Activated T-cell treated with anti-CD3 and anti-CD28 coated beads, Interleukin-2, amount 50 U/mL, for 72 hours (primary cell): ENCODE data around the gene L3MBTL1. TPM values are rescaled to one million over a fixed set of nuclear protein-coding genes. Genes with fewer than 3 reads are reported as not detected.
"Not testable (repeated sequence)": the region's sequence is repeated elsewhere in the genome, so short reads cannot be mapped to it uniquely, and the experiment has no call there.

ENCODE experiments used
- ATAC-seq, 2 donors: fragments of 150-1000 bp; cut with Tn5 transposase; replicated peaks in 1 of 2; 2 replicates each; pipeline ENCODE4 v1.10.0; 2021; ENCODE audit warnings: moderate library complexity in 2 of 2, mild to moderate bottlenecking in 1 of 2
- DNase-seq, 2 donors: peaks; one replicate each; pipeline ENCODE4 v3.0.0; 2021 to 2022; ENCODE audit warnings: mixed read lengths in 1 of 2
- H3K27ac Mint-ChIP-seq: one replicate; pipeline ENCODE4 v1.8.0; 2022; ENCODE audit warnings: mild to moderate bottlenecking, moderate library complexity, mixed read lengths
- H3K27me3 Mint-ChIP-seq: one replicate; pipeline ENCODE4 v1.8.0; 2022; ENCODE audit warnings: low read depth, mixed read lengths
- H3K36me3 Mint-ChIP-seq, 2 donors: one replicate each; pipeline ENCODE4 v1.8.0; 2022; ENCODE audit warnings: mixed read lengths in 2 of 2, mild to moderate bottlenecking in 1 of 2; ENCODE audit not compliant: insufficient read depth in 2 of 2
- H3K4me1 Mint-ChIP-seq: one replicate; pipeline ENCODE4 v1.8.0; 2022; ENCODE audit warnings: low read depth, mixed read lengths
- H3K4me3 Mint-ChIP-seq, 2 donors: one replicate each; pipeline ENCODE4 v1.8.0; 2022; ENCODE audit warnings: mild to moderate bottlenecking in 2 of 2, mixed read lengths in 2 of 2, moderate library complexity in 2 of 2
- H3K9me3 Mint-ChIP-seq, 2 donors: one replicate each; pipeline ENCODE4 v1.8.0; 2022; ENCODE audit warnings: mixed read lengths in 2 of 2
- total RNA-seq, 2 donors: library from RNA; stranded (reverse); gene quantifications; one replicate each; pipeline ENCODE4 v1.2.3, GENCODE V29; 2022

Gene L3MBTL1
- total RNA-seq, 2 donors from 2014 or later: 17.7 to 20.2 TPM

GRCh38 chr20:43472671-43473380 is 34.7 kb upstream of the L3MBTL1 start:
- Mint-ChIP-seq H3K27ac (peak overlapping the region; percentile 72), H3K4me1 (peaks cover 4% of the 10 kb centered on the region), H3K9me3 (no peaks in the 10 kb centered on the region), H3K27me3 (peaks cover 6% of the 10 kb centered on the region), H3K4me3 (no peak overlapping the region), H3K36me3 (peaks cover 0 to 5% of the 10 kb centered on the region in 2 donors)
- ATAC-seq: peak in 1 of 2 donors; percentile 13
- DNase-seq: no peak

DNA sequence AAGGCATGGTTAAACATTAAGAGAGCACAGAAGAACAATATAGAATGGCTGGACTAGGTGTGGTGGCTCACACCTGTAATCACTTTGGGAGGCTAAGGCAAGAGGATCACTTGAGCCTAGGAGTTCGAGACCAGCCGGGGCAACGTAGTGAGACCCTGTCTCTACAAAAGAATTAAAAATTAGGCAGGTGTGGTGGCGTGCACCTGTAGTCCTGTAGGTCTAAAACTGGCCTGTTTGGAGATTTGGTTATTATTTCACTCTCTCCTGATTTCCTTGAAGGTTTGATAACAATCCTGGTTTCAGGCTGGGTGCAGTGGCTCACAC is 34.2 kb upstream of the L3MBTL1 start:
- H3K4me3 Mint-ChIP-seq: no peak overlapping the region
- no peak for ATAC-seq
- peaks cover 6% of the 10 kb centered on the region for H3K27me3 Mint-ChIP-seq
- peaks cover 4% of the 10 kb centered on the region for H3K4me1 Mint-ChIP-seq
- no peaks in the 10 kb centered on the region for H3K9me3 Mint-ChIP-seq
- H3K27ac Mint-ChIP-seq: no peak overlapping the region
- DNase-seq: no peak
- H3K36me3 Mint-ChIP-seq: peaks cover 0 to 5% of the 10 kb centered on the region in 2 donors

DNA sequence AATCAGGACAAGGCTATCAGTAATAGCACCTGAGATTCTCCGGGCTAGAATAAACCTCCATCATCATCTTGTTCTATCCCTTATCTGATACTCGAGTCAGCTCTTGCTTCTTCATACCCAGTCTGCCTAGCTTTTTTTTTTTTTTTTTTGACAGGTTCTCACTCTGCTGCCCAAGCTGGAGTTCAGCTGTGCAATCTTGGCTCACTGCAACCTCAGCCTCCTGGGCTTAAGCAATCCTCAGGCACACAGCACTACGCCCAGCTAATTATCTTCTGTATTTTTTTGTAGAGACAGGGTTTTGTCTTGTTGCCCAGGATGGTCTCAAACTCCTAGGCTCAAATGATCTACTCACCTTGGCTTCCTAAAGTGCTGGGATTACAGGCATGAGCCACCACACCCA is 30.3 kb upstream of the L3MBTL1 start:
- H3K27ac Mint-ChIP-seq: no peak overlapping the region
- H3K4me1 Mint-ChIP-seq: peaks cover 4% of the 10 kb centered on the region
- no peaks in the 10 kb centered on the region for H3K9me3 Mint-ChIP-seq
- H3K27me3 Mint-ChIP-seq: peaks cover 6% of the 10 kb centered on the region
- H3K36me3 Mint-ChIP-seq: peaks cover 0 to 1% of the 10 kb centered on the region in 2 donors
- ATAC-seq (no peak), DNase-seq (no peak)
- no peak overlapping the region for H3K4me3 Mint-ChIP-seq

GRCh38 chr20:43477619-43478018 is 29.9 kb upstream of the L3MBTL1 start:
- Mint-ChIP-seq H3K27ac (no peak overlapping the region), H3K4me1 (peaks cover 4% of the 10 kb centered on the region), H3K36me3 (peaks cover 0 to 1% of the 10 kb centered on the region in 2 donors), H3K9me3 (no peaks in the 10 kb centered on the region), H3K27me3 (peaks cover 6% of the 10 kb centered on the region), H3K4me3 (no peak overlapping the region)
- DNase-seq (no peak), ATAC-seq (no peak)

DNA sequence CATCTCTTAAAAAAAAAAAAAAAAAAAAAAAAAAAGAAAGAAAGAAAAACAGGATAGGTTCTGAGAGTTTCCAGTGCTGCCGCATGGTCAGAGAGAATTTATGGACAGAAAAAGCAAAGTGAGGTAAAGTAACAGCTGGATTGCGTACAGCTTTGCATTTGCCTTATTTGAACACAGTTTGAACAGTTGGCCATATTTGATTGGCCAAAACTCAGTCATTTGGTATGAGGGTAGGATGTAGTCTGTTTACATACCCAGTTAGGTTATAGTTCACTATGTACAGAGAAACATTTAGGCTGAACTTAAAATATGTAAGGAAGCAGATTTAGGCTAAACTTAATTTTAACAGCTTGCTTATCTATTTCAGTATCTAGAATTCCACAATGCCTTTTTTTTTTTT is 17.5 kb upstream of the L3MBTL1 start:
- ATAC-seq (no peak), DNase-seq (no peak)
- H3K9me3 Mint-ChIP-seq: peaks cover 2% of the 10 kb centered on the region in 2 donors
- H3K27me3 Mint-ChIP-seq: no peaks in the 10 kb centered on the region
- no peak overlapping the region for H3K4me3 Mint-ChIP-seq
- H3K4me1 Mint-ChIP-seq: peaks cover 13% of the 10 kb centered on the region
- H3K27ac Mint-ChIP-seq: no peak overlapping the region
- H3K36me3 Mint-ChIP-seq: peaks cover 5 to 8% of the 10 kb centered on the region in 2 donors

DNA sequence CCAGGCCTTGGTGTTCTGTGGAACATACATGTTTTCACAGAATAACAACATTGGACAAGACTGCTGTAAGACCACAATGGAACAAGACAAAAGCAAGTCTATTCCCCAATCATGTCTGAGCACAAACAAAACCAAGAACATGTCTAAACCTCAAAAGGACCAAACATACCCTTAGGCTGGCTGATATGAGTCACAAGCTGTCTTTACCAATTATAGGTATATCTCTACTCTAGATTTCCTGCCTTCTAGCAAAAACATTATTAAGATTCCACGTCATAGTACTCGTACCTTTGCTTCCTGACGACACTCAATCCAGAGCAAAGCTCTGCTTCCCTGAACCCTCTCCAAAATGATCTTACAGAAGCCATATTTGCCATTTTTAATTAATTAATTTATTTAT is 15.4 kb upstream of the L3MBTL1 start:
- Mint-ChIP-seq H3K4me1 (peaks cover 13% of the 10 kb centered on the region), H3K9me3 (peaks cover 0 to 2% of the 10 kb centered on the region in 2 donors), H3K4me3 (peak overlapping the region; percentile 17 to 34), H3K36me3 (peaks cover 5 to 6% of the 10 kb centered on the region in 2 donors), H3K27me3 (no peaks in the 10 kb centered on the region), H3K27ac (peak overlapping the region; percentile 24)
- peak in 1 of 2 donors; percentile 6 for DNase-seq
- peak; percentile 99 for ATAC-seq

GRCh38 chr20:43495388-43495787 is 12.1 kb upstream of the L3MBTL1 start:
- Mint-ChIP-seq H3K27ac (no peak overlapping the region), H3K27me3 (no peaks in the 10 kb centered on the region), H3K4me1 (peaks cover 13% of the 10 kb centered on the region), H3K36me3 (peaks cover 2% of the 10 kb centered on the region in 2 donors), H3K4me3 (no peak overlapping the region), H3K9me3 (peaks cover 0 to 2% of the 10 kb centered on the region in 2 donors)
- DNase-seq (no peak), ATAC-seq (no peak)

DNA sequence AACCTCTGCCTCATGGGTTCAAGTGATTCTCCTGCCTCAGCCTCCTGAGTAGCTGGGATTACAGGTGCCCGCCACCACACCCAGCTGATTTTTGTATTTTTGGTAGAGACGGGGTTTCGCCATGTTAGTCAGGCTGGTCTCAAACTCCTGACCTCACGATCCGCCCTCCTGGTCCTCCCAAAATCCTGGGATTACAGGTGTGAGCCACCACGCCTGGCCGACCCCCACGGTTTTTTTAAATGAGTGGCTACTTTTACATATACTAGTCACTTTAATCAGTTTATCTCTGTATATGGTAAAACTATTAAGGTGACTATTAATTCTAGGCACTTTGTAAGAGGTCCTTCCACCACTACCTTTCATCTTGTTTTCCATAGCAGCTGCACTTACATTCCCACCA is 5.5 kb upstream of the L3MBTL1 start:
- not testable (repeated sequence) for ATAC-seq, H3K27ac Mint-ChIP-seq, H3K36me3 Mint-ChIP-seq, DNase-seq, H3K4me1 Mint-ChIP-seq, H3K4me3 Mint-ChIP-seq, H3K9me3 Mint-ChIP-seq
- H3K27me3 Mint-ChIP-seq: peaks cover 38% of the 10 kb centered on the region

- H3K27me3 Mint-ChIP-seq: peaks cover 54% of the 10 kb centered on the region
- no peak overlapping the region for H3K4me3 Mint-ChIP-seq
- no peak overlapping the region for H3K27ac Mint-ChIP-seq
- no peaks in the 10 kb centered on the region for H3K36me3 Mint-ChIP-seq
- no peaks in the 10 kb centered on the region for H3K4me1 Mint-ChIP-seq
- ATAC-seq (no peak), DNase-seq (no peak)
- no peaks in the 10 kb centered on the region for H3K9me3 Mint-ChIP-seq
These were observed 1.3 kb upstream of the L3MBTL1 start for GRCh38 chr20:43506238-43506637.

DNA sequence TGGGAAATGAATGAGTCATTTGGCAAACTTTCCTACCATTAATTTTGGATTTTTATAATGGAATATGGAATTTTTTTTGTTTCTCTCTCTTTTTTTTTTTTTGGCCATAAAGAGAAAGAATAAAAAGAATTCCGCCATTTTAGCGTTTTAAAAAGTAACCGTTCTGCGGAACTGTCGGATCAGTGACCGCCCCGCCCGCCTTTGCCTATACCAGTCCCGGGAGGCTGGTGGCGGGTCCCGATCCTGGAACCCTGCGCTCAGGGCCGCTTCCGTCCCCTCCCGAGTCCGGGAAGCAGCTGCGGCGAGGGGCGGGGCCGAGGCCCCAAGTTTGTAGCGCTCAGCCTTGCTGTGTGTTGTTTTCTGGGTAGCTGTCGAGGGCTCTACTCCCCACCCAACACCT is 609 bp downstream of the L3MBTL1 start:
- Mint-ChIP-seq H3K27me3 (peaks cover 47% of the 10 kb centered on the region), H3K9me3 (no peaks in the 10 kb centered on the region), H3K27ac (no peak overlapping the region), H3K4me3 (peak overlapping the region; percentile 70 to 77), H3K36me3 (no peaks in the 10 kb centered on the region), H3K4me1 (no peaks in the 10 kb centered on the region)
- ATAC-seq (peak in 1 of 2 donors; percentile 32), DNase-seq (peak; percentile 8 to 25)

DNA sequence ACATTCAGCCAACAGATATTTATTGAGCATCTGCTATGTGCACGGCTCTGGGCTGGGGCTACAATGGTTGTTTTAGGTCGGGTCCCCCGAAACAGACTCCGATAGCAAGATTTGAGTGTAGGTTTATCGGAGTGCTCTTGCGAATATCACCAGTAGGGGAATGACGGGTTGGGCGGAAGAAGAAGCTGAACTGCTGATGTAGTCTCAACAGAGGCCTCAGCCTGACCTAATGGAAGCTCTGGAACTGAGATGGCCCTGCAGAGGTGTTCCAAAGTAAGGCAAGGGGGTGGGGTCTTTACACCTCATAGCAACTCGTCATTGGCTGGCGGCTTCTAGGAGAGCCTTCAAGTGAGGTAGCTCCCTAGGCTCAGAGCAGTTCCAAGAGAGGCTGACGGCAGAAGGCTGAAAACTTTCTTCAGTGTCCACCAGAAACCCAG is 1.1 kb downstream of the L3MBTL1 start:
- peak overlapping the region; percentile 70 to 77 for H3K4me3 Mint-ChIP-seq
- DNase-seq: no peak
- H3K36me3 Mint-ChIP-seq: no peaks in the 10 kb centered on the region
- ATAC-seq: no peak
- H3K27me3 Mint-ChIP-seq: peaks cover 45% of the 10 kb centered on the region
- H3K4me1 Mint-ChIP-seq: no peaks in the 10 kb centered on the region
- no peak overlapping the region for H3K27ac Mint-ChIP-seq
- no peaks in the 10 kb centered on the region for H3K9me3 Mint-ChIP-seq

- no peak overlapping the region for H3K4me3 Mint-ChIP-seq
- ATAC-seq: no peak
- peaks cover 3 to 4% of the 10 kb centered on the region in 2 donors for H3K36me3 Mint-ChIP-seq
These were observed 4.4 kb downstream of the L3MBTL1 start for GRCh38 chr20:43511879-43512278.

DNA sequence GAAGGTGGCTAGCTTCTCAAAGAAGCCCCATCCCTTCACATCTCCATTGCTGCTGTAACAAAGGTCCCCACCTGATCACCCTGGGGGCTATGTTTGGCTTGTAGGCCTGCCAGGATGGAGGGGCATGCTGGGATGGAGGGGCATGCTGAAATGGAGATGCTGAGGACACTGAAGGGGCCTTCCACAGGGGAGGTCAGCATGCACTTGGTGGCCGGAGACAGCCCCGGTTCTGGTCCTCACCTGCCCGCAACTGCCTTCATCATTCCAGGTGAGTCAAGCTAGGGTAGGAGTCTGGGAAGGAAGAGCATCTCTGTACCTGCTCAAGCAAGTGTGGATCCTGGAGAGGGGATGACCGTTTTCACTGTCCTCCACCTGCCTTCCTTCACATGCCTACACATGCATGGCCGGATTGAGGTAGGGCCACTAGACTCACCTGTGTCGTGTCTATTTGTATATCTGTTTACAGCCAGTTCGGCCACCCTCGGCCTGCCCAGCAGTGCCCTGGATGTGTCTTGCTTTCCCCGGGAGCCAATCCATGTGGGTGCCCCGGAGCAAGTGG is 6.0 kb downstream of the L3MBTL1 start:
- H3K27me3 Mint-ChIP-seq: peaks cover 11% of the 10 kb centered on the region
- no peak overlapping the region for H3K27ac Mint-ChIP-seq
- no peaks in the 10 kb centered on the region for H3K9me3 Mint-ChIP-seq
- peaks cover 11% of the 10 kb centered on the region for H3K4me1 Mint-ChIP-seq
- no peak for ATAC-seq
- peak overlapping the region; percentile 97 to 99 for H3K4me3 Mint-ChIP-seq
- peaks cover 3 to 6% of the 10 kb centered on the region in 2 donors for H3K36me3 Mint-ChIP-seq
- DNase-seq: no peak

More at GRCh38 chr20:43511879-43512278, 4.4 kb downstream of the L3MBTL1 start:
- peaks cover 18% of the 10 kb centered on the region for H3K27me3 Mint-ChIP-seq
- H3K9me3 Mint-ChIP-seq: no peaks in the 10 kb centered on the region
- DNase-seq: no peak
- no peak overlapping the region for H3K27ac Mint-ChIP-seq
- H3K4me1 Mint-ChIP-seq: peaks cover 7% of the 10 kb centered on the region
